Right kidney (tissue), 1 donor: ENCODE data around the gene AQP9.

ENCODE experiments used
- DNase-seq: peaks from one replicate; pipeline ENCODE4 v3.0.0-alpha.2; 2016

The AQP9 gene

DNA sequence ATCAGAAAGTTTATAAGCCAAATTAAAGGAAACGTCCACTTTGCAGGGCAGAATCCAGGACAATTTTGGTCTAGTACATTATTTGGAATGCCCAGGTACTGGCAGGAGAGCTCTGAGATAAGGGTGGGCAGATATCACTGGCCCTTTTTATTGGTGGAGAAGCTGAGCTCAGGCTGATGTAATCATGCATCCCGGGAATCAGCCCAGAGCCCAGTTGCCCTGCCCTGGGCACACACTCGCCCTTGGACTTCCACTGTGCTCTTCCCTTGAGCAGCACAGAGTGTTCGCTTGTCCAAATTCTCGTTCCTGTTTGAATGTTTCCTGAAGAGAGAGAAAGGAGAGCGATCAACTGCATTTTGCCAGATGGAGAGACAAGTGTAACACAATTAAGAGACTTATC lies 3.7 kb downstream of the AQP9 start:
- DNase-seq, result no peak

DNA sequence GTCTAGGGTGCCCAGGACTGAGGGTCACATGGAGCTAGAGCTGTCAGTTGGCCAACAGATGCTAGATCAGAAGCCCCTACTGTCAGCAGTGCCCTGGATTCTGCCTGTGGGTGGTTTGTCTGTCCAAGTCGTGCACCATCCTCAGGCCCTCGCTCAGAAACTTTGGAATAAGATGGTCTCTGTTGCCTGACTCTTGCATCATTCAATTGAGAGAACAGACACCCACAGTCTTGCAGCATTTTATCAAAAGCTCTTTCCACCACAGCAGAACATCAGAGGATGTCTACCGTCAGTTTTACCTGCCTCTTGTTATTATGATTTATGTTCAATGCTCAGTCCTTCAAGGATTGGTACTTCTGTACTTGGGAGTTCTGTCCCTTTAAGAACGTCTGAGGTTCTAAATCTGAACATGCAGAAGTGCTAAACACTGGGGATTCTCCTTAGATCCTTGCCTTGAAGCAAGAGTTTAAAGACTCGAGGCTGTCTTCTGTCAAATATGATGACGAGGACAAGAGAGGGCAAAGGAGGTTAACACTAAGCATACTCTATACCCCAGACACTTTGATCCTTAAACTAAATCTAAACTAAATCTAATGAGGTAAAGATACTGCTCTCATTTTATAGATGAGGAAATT lies 4.8 kb downstream of the AQP9 start:
- DNase-seq, result no peak

DNA sequence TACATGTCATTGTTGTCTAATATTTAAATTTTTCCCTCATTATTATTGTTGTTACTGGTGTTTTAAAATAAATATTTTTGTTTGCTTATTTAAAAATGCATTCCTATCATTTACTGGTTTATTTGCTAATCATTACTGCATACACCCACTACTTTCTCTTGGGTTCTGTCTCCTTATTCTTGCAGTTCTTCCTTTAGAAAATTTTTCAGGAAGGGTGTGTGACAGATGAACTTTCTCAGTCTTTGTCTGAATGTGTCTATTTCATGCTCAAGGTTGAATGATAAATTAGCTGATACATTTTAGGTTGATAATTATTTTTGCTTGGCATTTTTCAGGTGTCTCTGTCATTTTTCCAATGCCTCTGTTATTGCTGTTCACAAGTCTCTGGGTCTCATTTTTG lies 7.4 kb downstream of the AQP9 start:
- DNase-seq, result no peak

DNA sequence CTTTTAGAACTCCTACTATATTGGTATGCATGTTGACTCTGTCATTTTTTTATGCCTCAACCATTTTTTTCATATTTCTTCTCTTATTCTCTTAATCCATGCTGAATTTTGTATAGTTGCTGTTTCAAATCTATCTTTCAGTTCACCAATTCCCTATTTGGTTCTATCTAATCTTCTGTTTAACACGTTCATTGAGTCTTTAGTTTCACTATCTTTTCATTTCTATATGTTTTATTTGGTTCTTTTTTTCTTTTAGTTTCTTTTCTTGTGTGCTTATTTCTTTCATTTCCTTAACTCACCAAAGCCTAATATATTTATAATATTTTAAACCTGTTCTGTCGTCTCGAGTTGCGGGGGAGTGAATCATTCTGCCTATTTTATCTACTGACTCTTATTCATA lies 8.0 kb downstream of the AQP9 start:
- no peak for DNase-seq

DNA sequence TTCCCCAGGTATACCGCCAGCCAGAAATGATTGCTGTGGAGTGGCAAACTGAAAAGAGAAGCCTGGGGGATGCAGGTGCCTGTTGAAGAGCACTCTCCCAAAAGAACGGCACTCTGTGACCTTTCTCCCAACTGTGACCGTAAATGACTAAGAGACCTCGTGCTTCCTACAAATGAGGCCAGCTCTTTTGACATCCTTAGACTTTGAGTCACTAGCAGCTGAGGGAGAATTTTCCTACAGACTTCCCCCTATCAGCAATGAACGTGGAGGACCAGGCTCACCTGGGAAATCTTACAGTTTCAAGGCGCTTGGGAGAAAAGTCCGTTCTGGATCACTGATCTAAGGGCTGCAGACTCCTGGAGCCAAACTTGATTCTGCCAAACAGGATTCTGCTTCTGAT lies 8.6 kb downstream of the AQP9 start:
- DNase-seq, result no peak

DNA sequence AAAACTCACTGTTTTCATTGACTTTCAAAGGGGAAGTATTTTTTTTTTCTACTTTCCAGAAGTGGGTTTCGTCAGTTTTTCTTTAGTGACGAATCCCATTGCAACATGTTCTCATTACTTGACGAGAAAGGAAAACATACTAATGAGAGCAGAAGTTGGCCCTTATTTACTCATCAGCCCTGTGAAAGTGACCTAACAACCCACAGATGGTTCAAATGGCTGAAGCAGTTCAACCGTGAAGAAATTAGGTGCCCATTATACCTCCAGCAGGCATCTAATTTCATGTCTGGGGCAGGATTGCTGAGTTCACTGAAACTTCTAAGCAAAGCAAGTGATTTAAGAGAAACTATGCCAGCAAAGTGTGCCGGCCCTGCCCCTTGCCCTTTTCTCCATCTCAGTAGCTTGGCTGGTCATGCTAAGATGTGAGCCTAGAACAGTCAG lies 9.0 kb downstream of the AQP9 start:
- DNase-seq, result peak; percentile 47

DNA sequence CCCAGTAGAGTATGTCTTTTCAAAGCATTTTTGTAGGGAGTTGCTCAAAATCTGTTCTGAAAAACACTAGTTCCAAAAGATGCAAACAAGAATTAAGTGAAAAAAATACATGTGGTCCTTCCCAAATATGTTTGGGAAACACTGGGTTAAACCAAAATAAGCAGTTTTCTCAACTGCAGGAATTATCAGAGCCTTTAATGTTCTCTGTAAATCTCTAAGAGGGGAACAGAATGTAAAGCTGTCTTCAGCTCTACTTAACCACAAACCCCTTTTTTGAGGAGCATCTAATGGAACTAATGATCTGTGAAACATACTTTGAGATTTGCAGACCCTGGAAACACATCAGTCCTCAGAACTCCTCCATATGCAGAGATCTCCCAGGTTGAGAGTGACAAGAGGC lies 9.9 kb downstream of the AQP9 start:
- DNase-seq, result no peak

DNA sequence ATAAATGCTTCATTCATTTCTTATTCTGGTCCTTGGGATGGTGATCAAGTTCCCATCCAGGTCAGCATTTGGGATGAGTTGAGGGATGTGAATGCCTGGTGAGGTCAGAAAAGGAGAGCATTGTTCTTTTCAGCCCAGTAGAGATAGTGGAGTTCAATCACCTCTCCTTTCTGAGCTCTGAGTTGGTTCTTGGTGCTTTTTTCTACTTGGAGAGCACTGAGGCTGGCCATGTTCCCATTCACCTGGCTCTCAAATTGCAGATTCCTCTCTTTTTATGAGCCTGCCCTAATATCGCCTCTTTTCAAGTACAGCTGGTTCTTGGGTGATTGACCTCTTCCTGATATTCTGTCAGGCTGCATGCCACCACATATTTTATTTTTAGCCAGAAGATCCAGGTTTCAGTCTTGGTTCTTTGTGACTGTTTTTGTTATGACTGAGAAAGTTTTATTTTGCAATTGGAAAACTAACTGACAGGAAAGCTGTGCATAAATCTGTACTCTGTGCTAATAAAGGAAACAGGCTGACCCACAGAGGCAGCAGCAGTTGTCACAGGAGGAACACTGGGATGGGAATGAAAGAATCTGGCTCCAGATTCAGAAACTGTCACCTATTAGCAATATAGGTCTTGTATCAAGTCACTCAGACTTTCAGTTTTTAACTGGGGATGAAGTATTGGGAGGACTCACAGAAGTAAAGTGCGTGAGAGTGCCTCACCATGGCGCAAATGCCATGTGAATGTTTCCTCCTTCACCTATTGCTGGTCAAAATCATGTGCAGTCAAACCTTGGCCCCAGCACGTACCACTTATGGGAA lies 10.7 kb downstream of the AQP9 start:
- no peak for DNase-seq

DNA sequence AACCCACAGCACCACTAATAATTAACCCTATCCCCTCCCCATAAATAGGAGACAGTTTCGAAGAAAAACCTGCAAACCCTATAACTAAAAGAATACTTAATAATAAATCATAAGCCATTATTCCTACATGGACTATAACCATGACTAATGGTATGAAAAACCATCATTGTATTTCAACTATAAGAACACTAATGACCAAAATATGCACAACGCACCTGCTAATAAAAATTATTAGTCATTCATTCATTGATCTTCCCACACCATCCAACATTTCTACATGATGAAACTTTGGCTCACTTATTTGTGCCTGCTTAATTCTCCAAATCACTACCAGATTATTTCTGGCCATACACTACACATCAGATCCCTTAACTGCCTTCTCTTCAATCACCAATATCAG lies 16.6 kb downstream of the AQP9 start:
- no peak for DNase-seq

DNA sequence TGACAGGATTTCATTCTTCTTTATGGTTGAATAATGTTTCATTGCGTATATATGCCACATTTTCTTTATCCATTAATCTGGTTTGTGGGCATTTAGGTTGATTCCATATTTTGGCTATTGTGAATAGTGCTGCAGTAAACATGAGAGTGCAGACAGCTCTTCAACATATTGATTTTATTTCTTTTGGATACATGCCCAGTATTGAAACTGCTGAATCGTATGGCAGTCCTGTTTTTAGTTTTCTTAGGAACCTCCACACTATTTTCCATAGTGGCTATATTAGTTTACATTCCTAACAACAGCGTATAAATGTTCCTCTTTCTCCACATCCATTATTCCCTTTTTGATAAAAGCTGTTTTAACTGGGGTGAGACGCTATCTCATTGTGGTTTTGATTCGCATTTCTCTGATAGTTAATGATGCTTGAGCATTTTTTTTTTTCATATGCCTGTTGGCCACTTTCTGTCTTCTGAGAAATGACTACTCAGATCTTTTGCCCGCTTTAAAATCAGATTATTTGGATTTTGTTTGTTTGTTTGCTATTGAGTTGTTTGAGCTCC lies 21.7 kb downstream of the AQP9 start:
- DNase-seq, result no peak

DNA sequence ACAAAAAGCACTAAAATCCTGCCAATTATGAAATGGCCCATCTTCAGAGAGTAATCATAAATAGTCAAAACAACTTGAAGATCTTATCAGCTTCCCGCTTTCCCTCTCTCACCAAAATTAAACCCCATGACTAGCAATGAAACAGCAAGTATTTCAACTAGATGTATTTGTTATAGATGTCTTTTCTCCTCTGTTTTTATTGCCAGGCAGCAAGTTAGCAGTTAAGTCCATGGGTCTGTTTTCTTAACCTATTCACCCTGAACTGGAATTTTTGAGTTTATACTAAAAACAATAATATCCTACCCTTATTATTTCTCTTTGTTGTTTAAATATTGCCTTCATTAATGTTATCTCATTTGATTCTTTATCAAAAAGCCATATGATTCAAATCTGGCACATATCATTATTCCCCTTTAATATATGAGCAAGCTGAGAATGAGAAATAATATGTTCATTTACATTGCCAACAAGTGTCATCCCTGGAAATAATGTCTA lies 23.3 kb downstream of the AQP9 start:
- no peak for DNase-seq

DNA sequence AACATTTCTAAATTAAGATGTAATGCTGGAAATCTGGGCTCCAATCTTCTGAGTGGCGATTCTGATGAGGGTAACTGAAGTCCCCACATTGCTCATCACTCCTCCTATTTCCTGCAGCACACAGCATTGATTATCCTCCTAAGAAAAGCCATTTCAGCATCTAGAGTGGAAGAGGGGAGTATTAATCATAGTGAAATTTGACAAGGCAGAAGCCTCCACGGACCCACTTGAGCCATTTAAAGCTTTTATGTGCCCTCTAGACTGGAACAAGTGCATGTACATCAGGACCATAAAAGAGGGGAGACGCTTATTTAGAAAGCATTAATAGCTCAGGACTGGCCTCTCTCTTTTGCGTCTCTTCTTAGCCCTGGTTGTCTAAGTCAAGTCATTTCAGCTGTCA lies 25.8 kb downstream of the AQP9 start:
- DNase-seq, result no peak

DNA sequence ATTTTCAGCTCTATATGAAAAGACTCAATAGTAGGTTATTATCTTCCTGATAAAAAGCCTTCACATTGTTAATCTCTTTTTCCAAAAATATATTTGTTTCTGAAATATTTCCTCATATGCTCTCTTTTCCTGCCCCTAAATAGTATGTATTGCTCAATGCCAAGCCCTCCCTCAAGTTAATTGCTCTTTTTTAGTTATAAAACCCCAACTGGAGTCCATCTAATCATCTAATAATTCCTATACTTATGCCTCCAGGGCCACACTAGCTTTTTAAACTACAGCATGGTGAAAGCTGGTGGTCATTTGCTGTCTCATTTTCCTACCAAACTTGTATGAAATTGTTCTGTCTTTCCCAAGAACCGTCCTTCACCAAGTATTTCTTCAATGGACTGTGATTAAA lies 26.7 kb downstream of the AQP9 start:
- DNase-seq, result no peak

DNA sequence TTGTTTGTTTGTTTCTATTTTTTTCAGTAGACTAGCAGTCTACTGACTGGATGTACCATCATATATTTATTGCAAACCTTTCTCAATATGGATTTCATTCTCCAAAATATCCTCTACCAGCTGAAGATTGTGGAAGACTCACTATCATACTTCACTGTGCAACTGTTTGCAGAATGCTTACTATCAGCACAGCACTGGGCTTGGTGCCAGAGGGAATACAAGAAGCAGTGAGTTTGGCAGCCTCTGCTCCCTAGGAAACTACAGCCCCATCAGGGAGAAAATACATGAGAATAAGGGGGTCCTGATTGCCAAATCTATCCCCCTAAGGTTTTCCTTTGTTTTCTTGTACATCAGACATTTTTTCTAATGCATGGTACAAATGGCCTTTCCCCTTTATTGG lies 27.5 kb downstream of the AQP9 start:
- no peak for DNase-seq

DNA sequence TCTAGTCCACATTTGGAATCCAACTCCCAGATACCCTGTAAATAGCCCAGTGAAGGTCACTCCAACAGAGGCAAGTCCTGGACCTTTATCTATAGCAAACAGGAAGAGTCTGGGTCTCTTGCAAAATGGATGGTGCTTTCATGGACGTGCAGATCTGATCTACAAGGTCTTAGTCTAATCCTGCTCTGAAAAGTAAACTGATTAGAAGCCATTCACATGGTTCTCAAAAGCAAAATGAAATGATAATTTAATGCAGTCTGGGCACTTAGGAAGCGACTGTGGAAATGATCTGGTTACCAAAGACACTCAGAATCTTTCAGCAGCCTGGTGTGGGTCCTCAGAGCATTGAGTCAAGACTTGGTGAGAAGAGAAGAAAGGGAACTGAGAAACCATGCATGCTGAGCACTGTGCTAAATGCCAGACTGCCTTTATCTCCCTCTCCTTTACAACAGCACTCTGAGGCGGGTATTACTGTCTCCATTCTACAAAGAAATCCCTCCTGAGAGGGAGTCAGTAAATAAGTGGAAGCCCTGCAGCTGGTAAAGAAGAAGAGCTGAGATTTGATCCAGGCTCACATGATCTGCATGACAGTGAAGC lies 29.0 kb downstream of the AQP9 start:
- DNase-seq, result no peak

DNA sequence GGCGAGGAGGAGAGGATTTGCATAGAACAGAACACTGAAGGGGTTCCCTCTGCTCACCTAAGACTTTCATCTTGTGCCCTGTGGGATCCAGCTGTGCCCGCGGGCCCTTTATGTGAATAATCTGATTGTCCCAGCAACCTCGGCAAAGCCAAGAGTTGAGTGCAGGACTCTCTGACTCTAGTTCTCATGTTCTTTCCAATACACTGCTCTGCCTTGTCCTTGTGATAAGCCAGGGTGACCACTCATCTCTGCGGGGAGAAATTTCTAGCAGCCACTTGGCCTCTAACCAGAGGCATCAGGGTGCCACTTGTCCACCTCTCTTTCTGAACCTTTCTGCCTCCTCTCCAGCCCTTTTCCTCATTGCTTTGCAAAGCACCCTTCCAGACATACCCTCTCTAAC lies 31.8 kb downstream of the AQP9 start:
- no peak for DNase-seq

DNA sequence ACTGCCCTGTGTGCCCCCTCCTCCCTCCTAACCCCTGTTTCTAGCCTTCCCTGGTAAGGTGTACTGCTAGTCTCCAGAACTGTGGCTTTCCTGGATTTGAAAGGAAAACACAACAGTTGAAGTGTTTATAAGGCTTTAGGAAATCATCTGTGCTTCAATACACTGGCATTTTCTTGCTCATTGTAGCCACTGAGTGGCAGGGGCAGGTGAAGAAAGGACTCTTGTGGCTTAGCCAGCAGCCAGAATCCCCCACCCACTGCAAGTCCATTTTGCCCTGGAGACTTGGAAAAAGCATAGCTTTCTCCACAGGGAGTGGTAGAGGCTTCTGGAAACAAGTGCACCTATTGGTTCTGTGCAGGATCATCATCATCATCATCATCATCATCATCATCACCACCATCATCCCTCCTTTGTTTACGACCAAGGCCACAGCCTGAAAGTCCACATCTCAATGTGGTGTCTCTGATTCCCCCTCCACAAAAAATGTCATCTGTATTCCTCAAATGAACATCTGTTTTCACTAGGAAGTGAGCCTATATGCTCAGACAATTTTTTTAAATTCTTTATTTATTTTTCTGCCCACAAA lies 33.4 kb downstream of the AQP9 start:
- no peak for DNase-seq

DNA sequence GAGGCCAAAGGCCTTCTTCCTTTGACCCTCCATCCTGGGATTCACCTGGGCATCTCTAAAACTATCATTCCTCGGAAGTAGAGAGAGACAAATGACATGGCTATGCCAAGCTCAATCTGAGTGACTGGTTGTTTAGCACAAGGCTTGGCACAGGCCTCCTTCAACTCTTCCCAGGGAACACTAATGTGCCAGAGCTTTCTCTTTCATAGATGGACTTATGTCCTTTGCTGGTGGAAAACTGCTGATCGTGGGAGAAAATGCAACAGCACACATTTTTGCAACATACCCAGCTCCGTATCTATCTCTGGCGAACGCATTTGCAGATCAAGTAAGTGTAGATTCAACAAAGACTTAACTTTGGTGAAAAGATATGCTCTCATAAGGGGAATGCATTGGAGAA lies 36.5 kb downstream of the AQP9 start:
- no peak for DNase-seq

DNA sequence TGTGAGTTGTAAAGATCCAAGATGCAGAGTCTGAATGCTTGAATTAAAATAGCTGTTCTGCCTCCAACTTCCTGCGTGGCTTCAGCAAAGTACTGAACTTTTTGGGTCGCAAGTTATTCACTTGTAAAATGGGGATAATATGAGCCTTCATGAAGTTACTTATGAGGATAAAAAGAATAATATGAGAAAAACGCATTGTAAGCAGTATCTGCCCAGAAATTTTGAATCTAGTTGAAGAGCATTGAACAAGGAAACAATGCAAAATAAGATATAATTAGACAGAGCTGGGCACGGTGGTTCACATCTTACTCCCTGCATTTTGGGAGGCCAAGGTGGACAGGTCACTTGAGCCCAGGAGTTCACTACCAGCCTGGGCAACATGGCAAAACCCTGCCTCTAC lies 37.8 kb downstream of the AQP9 start:
- no peak for DNase-seq

DNA sequence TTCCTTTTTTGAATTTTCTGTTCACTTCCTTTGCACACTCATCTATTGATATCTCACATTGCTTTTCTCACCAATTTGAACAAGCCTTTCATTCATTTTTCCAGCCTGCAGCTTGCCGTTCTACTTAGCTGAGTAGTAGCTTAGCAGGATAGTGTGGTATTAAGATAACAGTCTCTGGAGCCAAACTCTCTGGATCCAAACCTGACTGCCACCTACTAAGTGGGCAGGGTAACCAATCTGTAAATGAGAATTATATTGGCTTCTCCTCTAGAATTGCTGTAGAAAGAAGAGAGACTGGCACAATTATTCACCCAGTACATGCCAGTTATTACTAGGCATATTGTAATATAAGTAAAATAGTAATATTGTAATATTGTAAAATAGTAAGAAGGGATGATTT lies 40.5 kb downstream of the AQP9 start:
- DNase-seq, result no peak

DNA sequence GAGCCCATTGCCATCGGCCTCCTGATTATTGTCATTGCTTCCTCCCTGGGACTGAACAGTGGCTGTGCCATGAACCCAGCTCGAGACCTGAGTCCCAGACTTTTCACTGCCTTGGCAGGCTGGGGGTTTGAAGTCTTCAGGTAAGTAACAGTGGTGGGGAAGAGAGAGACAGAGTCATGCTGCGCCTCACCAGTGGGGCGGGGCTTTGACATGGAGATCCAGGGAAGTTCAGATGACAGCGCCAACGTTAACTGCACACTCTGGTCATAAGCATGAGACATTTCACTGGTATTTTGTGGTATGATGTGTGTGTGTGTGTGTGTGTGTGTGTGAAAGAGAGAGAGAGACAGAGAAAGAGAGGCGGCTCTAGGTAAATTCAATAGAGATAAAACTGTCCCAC lies 41.0 kb downstream of the AQP9 start:
- no peak for DNase-seq

DNA sequence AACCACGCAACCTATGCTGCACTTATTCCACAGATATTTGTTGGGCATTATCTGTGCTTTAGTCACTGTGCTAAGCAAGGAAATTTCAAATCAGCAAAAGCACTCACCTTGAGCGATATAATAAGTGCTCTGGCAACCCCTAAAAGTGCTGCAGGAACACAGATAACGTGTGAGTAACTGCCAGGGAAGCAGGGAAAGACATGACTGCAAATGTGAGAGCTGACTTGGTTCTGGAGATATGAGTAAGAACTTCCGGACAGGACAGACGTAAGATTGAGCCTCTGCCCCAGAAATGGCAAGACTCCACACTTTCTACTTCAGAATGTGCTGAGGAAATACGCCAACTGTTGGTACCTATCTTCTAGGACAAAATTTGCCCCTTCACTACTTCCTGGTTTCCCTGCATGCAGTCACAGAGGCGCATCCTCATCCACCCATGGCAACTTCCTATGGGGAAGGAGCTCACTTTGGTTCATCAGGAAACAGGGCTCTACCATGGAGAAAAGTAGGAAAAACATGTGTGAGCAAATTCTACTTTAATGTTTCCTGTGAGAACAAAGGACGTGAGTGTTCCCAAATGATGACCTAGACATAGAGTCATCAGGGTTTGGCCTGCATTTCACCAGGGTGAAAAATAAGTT lies 41.7 kb downstream of the AQP9 start:
- DNase-seq, result no peak
